ENCODE data around the gene CUEDC2.

DNA sequence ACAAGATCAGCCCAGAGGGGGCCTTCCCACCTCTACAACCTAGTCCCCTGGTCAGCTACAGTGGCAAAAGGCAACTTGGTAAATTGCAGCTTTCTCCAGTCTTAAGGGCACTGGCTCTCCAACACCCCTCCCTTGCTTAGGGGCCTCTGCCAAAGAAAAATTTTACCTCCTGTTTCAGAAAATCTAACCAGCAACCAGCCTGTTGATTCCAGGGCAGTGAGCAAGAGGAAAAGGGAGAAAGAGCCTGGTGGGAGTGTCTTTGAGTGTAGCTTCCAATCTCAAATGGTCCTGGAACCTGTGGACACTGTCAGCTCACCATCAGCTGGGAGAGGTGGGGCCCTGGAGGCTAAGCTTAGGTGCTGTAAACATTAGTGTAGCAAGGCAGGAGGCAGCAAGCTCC is 47.3 kb upstream of the CUEDC2 start:
- TF ChIP-seq, protein P1, sequence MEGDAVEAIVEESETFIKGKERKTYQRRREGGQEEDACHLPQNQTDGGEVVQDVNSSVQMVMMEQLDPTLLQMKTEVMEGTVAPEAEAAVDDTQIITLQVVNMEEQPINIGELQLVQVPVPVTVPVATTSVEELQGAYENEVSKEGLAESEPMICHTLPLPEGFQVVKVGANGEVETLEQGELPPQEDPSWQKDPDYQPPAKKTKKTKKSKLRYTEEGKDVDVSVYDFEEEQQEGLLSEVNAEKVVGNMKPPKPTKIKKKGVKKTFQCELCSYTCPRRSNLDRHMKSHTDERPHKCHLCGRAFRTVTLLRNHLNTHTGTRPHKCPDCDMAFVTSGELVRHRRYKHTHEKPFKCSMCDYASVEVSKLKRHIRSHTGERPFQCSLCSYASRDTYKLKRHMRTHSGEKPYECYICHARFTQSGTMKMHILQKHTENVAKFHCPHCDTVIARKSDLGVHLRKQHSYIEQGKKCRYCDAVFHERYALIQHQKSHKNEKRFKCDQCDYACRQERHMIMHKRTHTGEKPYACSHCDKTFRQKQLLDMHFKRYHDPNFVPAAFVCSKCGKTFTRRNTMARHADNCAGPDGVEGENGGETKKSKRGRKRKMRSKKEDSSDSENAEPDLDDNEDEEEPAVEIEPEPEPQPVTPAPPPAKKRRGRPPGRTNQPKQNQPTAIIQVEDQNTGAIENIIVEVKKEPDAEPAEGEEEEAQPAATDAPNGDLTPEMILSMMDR (IDR thresholded peaks at IDR 0.05; ENCODE audit: low read depth, low read length), result no peak
- no peak for TF ChIP-seq EZH2phosphoT487 (IDR thresholded peaks at IDR 0.05; ENCODE audit: low read depth)

All from OCI-LY3 (cell line).